IMR-90 (cell line): ENCODE measurements around the gene C16orf89. TPM values are rescaled to one million over a fixed set of nuclear protein-coding genes. Genes with fewer than 3 reads are reported as not detected.

Experiments used
- ATAC-seq: fragments of 200-7000 bp; cut with Tn5 transposase; 2 replicates; pipeline ENCODE4 v1.9.1; 2020; ENCODE audit warnings: low read depth, mild to moderate bottlenecking, moderate library complexity
- BruUV-seq: library from RNA; stranded (reverse); fragments of 400-500 nt; replicated peaks from 2 replicates; lab custom pipeline; 2021; lab: Mats Ljungman, UMichigan
- CTCF ChIA-PET: fragments of 300-600 bp; formaldehyde crosslinking; extraction: SDS; loops from one replicate; lab custom pipeline; 2021; ENCODE audit warnings: antibody characterized with exemption; lab: Yijun Ruan, JAX
- POLR2A ChIA-PET: fragments of 300-600 bp; sonication (Branson Sonifier 250); formaldehyde crosslinking; loops from one replicate; lab custom pipeline; 2022; ENCODE audit warnings: antibody characterized with exemption; ENCODE audit not compliant: unreplicated experiment; lab: Charles Lee
- DNase-seq: peaks from one replicate; pipeline ENCODE4 v3.0.0; 2013
- H2AFZ ChIP-seq: replicated peaks from 2 replicates; pipeline ENCODE3; 2013; ENCODE audit warnings: low read length, mild to moderate bottlenecking; ENCODE audit not compliant: poor library complexity
- H2AK5ac ChIP-seq: 2 replicates; pipeline ENCODE4 v1.6.1; 2013; ENCODE audit warnings: low read depth, low read length, inconsistent platforms
- H2AK9ac ChIP-seq: replicated peaks from 2 replicates; pipeline ENCODE3; 2013; ENCODE audit warnings: mild to moderate bottlenecking, low read depth, low read length, moderate library complexity; ENCODE audit not compliant: poor library complexity
- H2BK120ac ChIP-seq: 2 replicates; pipeline ENCODE4 v1.6.1; 2013; ENCODE audit warnings: low read depth, low read length, inconsistent platforms
- H2BK15ac ChIP-seq: 3 replicates; pipeline ENCODE4 v1.6.1; 2013; ENCODE audit warnings: low read depth, low read length, inconsistent platforms
- H2BK20ac ChIP-seq: 2 replicates; pipeline ENCODE4 v1.6.1; 2013; ENCODE audit warnings: low read depth, mild to moderate bottlenecking, inconsistent platforms, low read length, moderate library complexity
- H2BK5ac ChIP-seq: 2 replicates; pipeline ENCODE4 v1.6.1; 2013; ENCODE audit warnings: mild to moderate bottlenecking, low read depth, low read length, inconsistent platforms; ENCODE audit not compliant: poor library complexity, severe bottlenecking
- H3K14ac ChIP-seq: replicated peaks from 2 replicates; pipeline ENCODE4 v1.6.1; 2013; ENCODE audit warnings: low read depth, low read length, inconsistent platforms
- H3K18ac ChIP-seq: 2 replicates; pipeline ENCODE4 v1.6.1; 2013; ENCODE audit warnings: low read depth, low read length, control low read depth
- H3K23ac ChIP-seq: 2 replicates; pipeline ENCODE4 v1.6.1; 2013; ENCODE audit warnings: low read depth, low read length, inconsistent platforms
- H3K27ac ChIP-seq: 2 replicates; pipeline ENCODE4 v1.5.1; 2013; ENCODE audit warnings: mild to moderate bottlenecking, control low read depth, low read length; ENCODE audit not compliant: insufficient read depth
- H3K27me3 ChIP-seq: 2 replicates; pipeline ENCODE4 v1.6.1; 2013; ENCODE audit warnings: low read length; ENCODE audit not compliant: control insufficient read depth, insufficient read depth
- H3K36me3 ChIP-seq: 2 replicates; pipeline ENCODE4 v1.6.1; 2013; ENCODE audit warnings: low read length, mixed read lengths; ENCODE audit not compliant: control insufficient read depth, insufficient read depth
- H3K4ac ChIP-seq: 2 replicates; pipeline ENCODE4 v1.6.1; 2013; ENCODE audit warnings: low read depth, low read length, inconsistent platforms
- H3K4me1 ChIP-seq: 2 replicates; pipeline ENCODE4 v1.6.1; 2013; ENCODE audit warnings: low read length, mixed read lengths; ENCODE audit not compliant: control insufficient read depth, insufficient read depth
- H3K4me2 ChIP-seq: 2 replicates; pipeline ENCODE4 v1.6.1; 2013; ENCODE audit warnings: low read depth, mild to moderate bottlenecking, control low read depth, low read length, moderate library complexity
- H3K4me3 ChIP-seq: 2 replicates; pipeline ENCODE4 v1.5.1; 2013; ENCODE audit warnings: low read depth, mild to moderate bottlenecking, control low read depth, low read length, moderate library complexity; ENCODE audit not compliant: insufficient read depth
- H3K56ac ChIP-seq: 2 replicates; pipeline ENCODE4 v1.6.1; 2013; ENCODE audit warnings: low read length, inconsistent platforms; ENCODE audit not compliant: insufficient read depth; ENCODE audit errors: extremely low read depth
- H3K79me1 ChIP-seq, 2 experiments: 2 replicates each; pipeline ENCODE4 v1.6.1; 2013; ENCODE audit warnings: low read length in 2 of 2, inconsistent platforms in 1 of 2, low read depth in 1 of 2
- H3K9ac ChIP-seq: 2 replicates; pipeline ENCODE4 v1.6.1; 2013; ENCODE audit warnings: low read depth, low read length, control low read depth
- H3K9me1 ChIP-seq: 2 replicates; pipeline ENCODE4 v1.6.1; 2013; ENCODE audit warnings: low read length, inconsistent platforms; ENCODE audit not compliant: insufficient read depth
- H3K9me3 ChIP-seq: 2 replicates; pipeline ENCODE4 v1.6.1; 2013; ENCODE audit warnings: low read length; ENCODE audit not compliant: control insufficient read depth, insufficient read depth
- H4K20me1 ChIP-seq: 2 replicates; pipeline ENCODE4 v1.6.1; 2013; ENCODE audit warnings: low read length, inconsistent platforms; ENCODE audit not compliant: insufficient read depth
- H4K5ac ChIP-seq: 2 replicates; pipeline ENCODE4 v1.6.1; 2013; ENCODE audit warnings: mild to moderate bottlenecking, low read depth, low read length, control low read depth
- H4K8ac ChIP-seq, 2 experiments: 2 replicates each; pipeline ENCODE4 v1.6.1; 2013; ENCODE audit warnings: low read depth in 2 of 2, low read length in 2 of 2, control low read depth in 1 of 2, inconsistent platforms in 1 of 2
- H4K91ac ChIP-seq: 2 replicates; pipeline ENCODE4 v1.6.1; 2013; ENCODE audit warnings: low read depth, low read length, inconsistent platforms; ENCODE audit not compliant: insufficient read depth
- BHLHE40 ChIP-seq: fragments of 150-350 bp; IDR thresholded peaks from 2 replicates; pipeline ENCODE4 v1.6.1; 2016; ENCODE audit warnings: mild to moderate bottlenecking, low read depth, low read length
- CEBPB ChIP-seq: IDR thresholded peaks from 2 replicates; pipeline ENCODE4 v1.6.1; 2012; ENCODE audit warnings: low read depth, low read length, improper control_type of control experiment
- CHD1 ChIP-seq: IDR thresholded peaks from 2 replicates; pipeline ENCODE4 v1.6.1; 2012; ENCODE audit warnings: low read depth, low read length, improper control_type of control experiment
- FOS ChIP-seq: fragments of 150-350 bp; IDR thresholded peaks from 2 replicates; pipeline ENCODE4 v1.6.1; 2016; ENCODE audit warnings: low read depth, low read length
- MAFK ChIP-seq: IDR thresholded peaks from 2 replicates; pipeline ENCODE4 v1.6.1; 2012; ENCODE audit warnings: low read depth, low read length, improper control_type of control experiment
- NFE2L2 ChIP-seq: fragments of 150-350 bp; IDR thresholded peaks from 2 replicates; pipeline ENCODE4 v1.6.1; 2016; ENCODE audit warnings: low read depth, mild to moderate bottlenecking, low read length
- POLR2A ChIP-seq: IDR thresholded peaks from 2 replicates; pipeline ENCODE4 v1.6.1; 2012; ENCODE audit warnings: mild to moderate bottlenecking, low read depth, low read length
- RCOR1 ChIP-seq: IDR thresholded peaks from 2 replicates; pipeline ENCODE4 v1.6.1; 2012; ENCODE audit warnings: mild to moderate bottlenecking, low read length, improper control_type of control experiment; ENCODE audit not compliant: insufficient replicate concordance
- SMC3 ChIP-seq: fragments of 150-350 bp; IDR thresholded peaks from 2 replicates; pipeline ENCODE4 v1.6.1; 2016; ENCODE audit warnings: low read depth, mild to moderate bottlenecking, antibody characterized with exemption, low read length, moderate library complexity
- WGBS, 2 experiments: methylation state at CpG; one replicate each; pipeline versions ENCODE4 v1.1.5 to v1.1.7; 2013; ENCODE audit warnings: missing lambda C conversion rate in 2 of 2; ENCODE audit not compliant: insufficient read length in 1 of 2; ENCODE audit errors: extremely low coverage in 2 of 2; 5-methylcytosine and 5-hydroxymethylcytosine counted together
- dilution Hi-C: fragments of 300-500 bp; cut with HindIII; formaldehyde crosslinking; loops from one replicate; pipeline ENCODE4 v1.14.3; 2018; ENCODE audit warnings: low sequenced_read_pairs; ENCODE audit not compliant: unreplicated experiment
- in situ Hi-C: fragments of 300-500 bp; cut with MboI; formaldehyde crosslinking; loops from 3 replicates; pipeline ENCODE4 v1.14.3; 2019; ENCODE audit warnings: low sequenced_read_pairs, inconsistent platforms, mixed read lengths
- intact Hi-C: fragments of 100-400 bp; cut with micrococcal nuclease; formaldehyde crosslinking; loops from 2 replicates; pipeline ENCODE4 v1.10.0; 2022
- polyA plus RNA-seq, 3 experiments: library from polyadenylated mRNA; depleted of rRNA; stranded (reverse); fragments of >200 nt; gene quantifications; 2 replicates each; pipeline ENCODE4 v1.2.3, GENCODE V29; 2012; ENCODE audit warnings: low replicate concordance in 1 of 3
- total RNA-seq: library from RNA; depleted of rRNA; stranded (reverse); fragments of >200 nt; gene quantifications from 2 replicates; pipeline ENCODE4 v1.2.3, GENCODE V29; 2012
- TF ChIP-seq, protein P1 (sequence below): fragments of 150-350 bp; IDR thresholded peaks from 2 replicates; pipeline ENCODE4 v1.6.1; 2017; ENCODE audit warnings: mild to moderate bottlenecking, antibody characterized with exemption, low read length, low read depth

Gene C16orf89
- total and polyA plus RNA-seq, 2 of the 4 experiments (the other 2 are of a cell fraction): 0.17 to 0.18 TPM

DNA sequence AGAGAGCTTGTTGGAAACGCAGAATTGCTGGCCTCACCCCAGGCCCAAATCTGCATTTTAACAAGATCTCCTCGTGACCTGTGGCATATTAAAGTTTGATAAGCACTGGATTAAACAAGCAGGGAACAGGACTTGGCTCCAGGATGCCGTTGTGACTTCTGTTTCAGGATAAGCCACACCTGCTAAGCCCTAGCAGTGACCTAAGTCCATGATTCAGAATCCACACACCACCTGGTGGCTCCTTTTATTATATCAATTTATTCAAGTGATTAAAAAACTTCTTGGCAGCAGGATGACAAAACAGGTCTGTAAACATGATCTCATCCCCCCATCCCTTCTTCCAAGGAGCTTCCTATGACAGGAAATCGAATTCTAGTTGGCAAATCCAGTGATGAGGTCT, 41.1 kb downstream of the C16orf89 start:
- H3K36me3 ChIP-seq: no peaks in the 10 kb centered on the region
- no TSS peak for BruUV-seq
- ATAC-seq: no peak
- H3K4ac ChIP-seq: no peak overlapping the region
- no peak overlapping the region for H3K18ac ChIP-seq
- no peak overlapping the region for H4K5ac ChIP-seq
- peaks cover 5% of the 10 kb centered on the region; the same call in 1 of the 2 replicates for H3K27me3 ChIP-seq
- no peak overlapping the region for H2BK5ac ChIP-seq
- intact Hi-C loops (no loop called here), dilution Hi-C loops (no loop called here), in situ Hi-C loops (no loop called here)
- H3K4me1 ChIP-seq: no peaks in the 10 kb centered on the region
- no peaks in the 10 kb centered on the region for H3K79me1 ChIP-seq
- H4K8ac ChIP-seq: no peak overlapping the region
- WGBS, 2 experiments: no CpG with 5 or more reads among the region's 4 CpGs
- no peak overlapping the region for H3K9ac ChIP-seq
- H4K20me1 ChIP-seq: no peaks in the 10 kb centered on the region
- no peak overlapping the region for H2BK120ac ChIP-seq
- H3K27ac ChIP-seq: no peak overlapping the region
- H4K91ac ChIP-seq: no peak overlapping the region
- no peak overlapping the region for H2BK15ac ChIP-seq
- no peak overlapping the region for H3K4me2 ChIP-seq
- ChIA-PET CTCF (no interaction called here), POLR2A (no interaction called here)
- no peak overlapping the region for H3K4me3 ChIP-seq
- no peak overlapping the region for H2AK9ac ChIP-seq
- H2AFZ ChIP-seq: no peak overlapping the region
- DNase-seq: no peak
- no peaks in the 10 kb centered on the region for H3K9me1 ChIP-seq
- H2AK5ac ChIP-seq: no peak overlapping the region
- H3K23ac ChIP-seq: no peak overlapping the region
- no peak for TF ChIP-seq CHD1
- TF ChIP-seq FOS: no peak
- TF ChIP-seq SMC3: no peak
- no peak for TF ChIP-seq BHLHE40
- no peak for TF ChIP-seq MAFK
- no peak for TF ChIP-seq POLR2A
- TF ChIP-seq, protein P1, sequence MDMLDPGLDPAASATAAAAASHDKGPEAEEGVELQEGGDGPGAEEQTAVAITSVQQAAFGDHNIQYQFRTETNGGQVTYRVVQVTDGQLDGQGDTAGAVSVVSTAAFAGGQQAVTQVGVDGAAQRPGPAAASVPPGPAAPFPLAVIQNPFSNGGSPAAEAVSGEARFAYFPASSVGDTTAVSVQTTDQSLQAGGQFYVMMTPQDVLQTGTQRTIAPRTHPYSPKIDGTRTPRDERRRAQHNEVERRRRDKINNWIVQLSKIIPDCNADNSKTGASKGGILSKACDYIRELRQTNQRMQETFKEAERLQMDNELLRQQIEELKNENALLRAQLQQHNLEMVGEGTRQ: no peak
- TF ChIP-seq CEBPB: no peak
- no peak for TF ChIP-seq NFE2L2
- no peak for TF ChIP-seq RCOR1
- no peaks in the 10 kb centered on the region for H3K9me3 ChIP-seq
- H3K14ac ChIP-seq: no peak overlapping the region
- H2BK20ac ChIP-seq: no peak overlapping the region
- no peak overlapping the region for H3K56ac ChIP-seq
